ENCODE measurements around the gene COBLL1. TPM values are rescaled to one million over a fixed set of nuclear protein-coding genes. Genes with fewer than 3 reads are reported as not detected.

COBLL1 gene
- total and polyA plus RNA-seq, 2 of the 4 experiments (the other 2 are of a cell fraction), result 0.79 to 1.1 TPM

DNA sequence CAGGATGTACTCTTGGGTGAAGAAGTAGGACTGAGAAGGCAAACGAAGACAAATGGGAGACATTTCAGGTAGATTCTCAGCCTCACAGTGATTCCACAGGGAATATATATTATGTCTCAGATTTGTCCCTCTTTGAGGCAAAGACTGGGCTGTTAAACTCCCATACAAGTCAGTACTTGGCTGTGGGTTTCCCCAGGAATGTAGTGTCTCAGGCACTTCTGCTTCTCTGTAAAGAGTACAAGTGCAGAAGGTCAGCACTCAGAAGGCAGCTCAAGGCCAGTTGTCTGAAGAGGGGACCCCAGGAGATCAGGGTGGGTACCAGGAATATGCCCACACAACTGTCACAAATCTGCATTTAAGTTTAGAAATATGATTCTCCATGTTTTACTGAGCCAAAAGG is 39.9 kb upstream of the COBLL1 start:
- Histone ChIP-seq H4K5ac (ENCODE audit: low read depth, low read length) (no peak overlapping the region), H2BK20ac (ENCODE audit: low read depth, low read length) (no peak overlapping the region), H3K14ac (replicated peaks; ENCODE audit: low read depth, low read length) (no peak overlapping the region), H3K4ac (ENCODE audit: low read depth, low read length) (no peak overlapping the region), H3K4me2 (ENCODE audit: low read depth, low read length) (no peak overlapping the region), H3K56ac (ENCODE audit: extremely low read depth, insufficient read depth, low read length) (no peak overlapping the region), H2AFZ (replicated peaks; ENCODE audit: low read length, poor library complexity) (no peak overlapping the region), H2AK9ac (replicated peaks; ENCODE audit: low read depth, low read length, poor library complexity) (no peak overlapping the region), H3K18ac (ENCODE audit: low read depth, low read length) (no peak overlapping the region), H3K4me3 (ENCODE audit: insufficient read depth, low read depth, low read length) (no peak overlapping the region), H4K8ac (ENCODE audit: low read depth in 2 of 2, low read length in 2 of 2) (no peak overlapping the region), H2BK120ac (ENCODE audit: low read depth, low read length) (no peak overlapping the region), H4K91ac (ENCODE audit: insufficient read depth, low read depth, low read length) (no peak overlapping the region), H3K9me1 (ENCODE audit: insufficient read depth, low read length) (no peaks in the 10 kb centered on the region), H4K20me1 (ENCODE audit: insufficient read depth, low read length) (no peaks in the 10 kb centered on the region), H3K36me3 (ENCODE audit: control insufficient read depth, insufficient read depth, low read length) (no peaks in the 10 kb centered on the region), H2BK15ac (ENCODE audit: low read depth, low read length) (no peak overlapping the region), H3K23ac (ENCODE audit: low read depth, low read length) (no peak overlapping the region), H2BK5ac (ENCODE audit: low read depth, low read length, poor library complexity, severe bottlenecking) (no peak overlapping the region), H3K4me1 (ENCODE audit: control insufficient read depth, insufficient read depth, low read length) (no peaks in the 10 kb centered on the region), H3K27me3 (ENCODE audit: control insufficient read depth, insufficient read depth, low read length) (no peaks in the 10 kb centered on the region), H3K9me3 (ENCODE audit: control insufficient read depth, insufficient read depth, low read length) (no peaks in the 10 kb centered on the region), H3K79me1 (ENCODE audit: low read depth in 1 of 2, low read length in 2 of 2) (no peaks in the 10 kb centered on the region), H3K27ac (ENCODE audit: insufficient read depth, low read length) (no peak overlapping the region), H2AK5ac (ENCODE audit: low read depth, low read length) (no peak overlapping the region), H3K9ac (ENCODE audit: low read depth, low read length) (no peak overlapping the region)
- WGBS, 2 experiments (ENCODE audit: extremely low coverage in 2 of 2, insufficient read length in 1 of 2), result no CpG with 5 or more reads among the region's 1 CpG
- TF ChIP-seq CEBPB (IDR thresholded peaks at IDR 0.05; ENCODE audit: low read depth, low read length) (no peak), RAD21 (IDR thresholded peaks at IDR 0.05; ENCODE audit: low read length) (no peak), MAFK (IDR thresholded peaks at IDR 0.05; ENCODE audit: low read depth, low read length) (no peak), SMC3 (IDR thresholded peaks at IDR 0.05; ENCODE audit: low read depth, low read length) (no peak), BHLHE40 (IDR thresholded peaks at IDR 0.05; ENCODE audit: low read depth, low read length) (no peak), RFX5 (IDR thresholded peaks at IDR 0.05; ENCODE audit: low read depth, low read length) (no peak), CHD1 (IDR thresholded peaks at IDR 0.05; ENCODE audit: low read depth, low read length) (no peak), MAZ (IDR thresholded peaks at IDR 0.05; ENCODE audit: borderline replicate concordance, low read depth, low read length) (no peak), RCOR1 (IDR thresholded peaks at IDR 0.05; ENCODE audit: insufficient replicate concordance, low read length) (no peak), POLR2A (IDR thresholded peaks at IDR 0.05; ENCODE audit: low read depth, low read length) (no peak), FOS (IDR thresholded peaks at IDR 0.05; ENCODE audit: low read depth, low read length) (no peak), MXI1 (IDR thresholded peaks at IDR 0.05; ENCODE audit: borderline replicate concordance, low read depth, low read length) (no peak)
- TF ChIP-seq, protein P1, sequence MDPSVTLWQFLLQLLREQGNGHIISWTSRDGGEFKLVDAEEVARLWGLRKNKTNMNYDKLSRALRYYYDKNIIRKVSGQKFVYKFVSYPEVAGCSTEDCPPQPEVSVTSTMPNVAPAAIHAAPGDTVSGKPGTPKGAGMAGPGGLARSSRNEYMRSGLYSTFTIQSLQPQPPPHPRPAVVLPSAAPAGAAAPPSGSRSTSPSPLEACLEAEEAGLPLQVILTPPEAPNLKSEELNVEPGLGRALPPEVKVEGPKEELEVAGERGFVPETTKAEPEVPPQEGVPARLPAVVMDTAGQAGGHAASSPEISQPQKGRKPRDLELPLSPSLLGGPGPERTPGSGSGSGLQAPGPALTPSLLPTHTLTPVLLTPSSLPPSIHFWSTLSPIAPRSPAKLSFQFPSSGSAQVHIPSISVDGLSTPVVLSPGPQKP (IDR thresholded peaks at IDR 0.05; ENCODE audit: borderline replicate concordance, low read depth, low read length), result no peak
- TF ChIP-seq, protein P2, sequence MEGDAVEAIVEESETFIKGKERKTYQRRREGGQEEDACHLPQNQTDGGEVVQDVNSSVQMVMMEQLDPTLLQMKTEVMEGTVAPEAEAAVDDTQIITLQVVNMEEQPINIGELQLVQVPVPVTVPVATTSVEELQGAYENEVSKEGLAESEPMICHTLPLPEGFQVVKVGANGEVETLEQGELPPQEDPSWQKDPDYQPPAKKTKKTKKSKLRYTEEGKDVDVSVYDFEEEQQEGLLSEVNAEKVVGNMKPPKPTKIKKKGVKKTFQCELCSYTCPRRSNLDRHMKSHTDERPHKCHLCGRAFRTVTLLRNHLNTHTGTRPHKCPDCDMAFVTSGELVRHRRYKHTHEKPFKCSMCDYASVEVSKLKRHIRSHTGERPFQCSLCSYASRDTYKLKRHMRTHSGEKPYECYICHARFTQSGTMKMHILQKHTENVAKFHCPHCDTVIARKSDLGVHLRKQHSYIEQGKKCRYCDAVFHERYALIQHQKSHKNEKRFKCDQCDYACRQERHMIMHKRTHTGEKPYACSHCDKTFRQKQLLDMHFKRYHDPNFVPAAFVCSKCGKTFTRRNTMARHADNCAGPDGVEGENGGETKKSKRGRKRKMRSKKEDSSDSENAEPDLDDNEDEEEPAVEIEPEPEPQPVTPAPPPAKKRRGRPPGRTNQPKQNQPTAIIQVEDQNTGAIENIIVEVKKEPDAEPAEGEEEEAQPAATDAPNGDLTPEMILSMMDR (conservative IDR thresholded peaks at IDR 0.05; ENCODE audit: low read depth, low read length), result no peak
- TF ChIP-seq, protein P3, sequence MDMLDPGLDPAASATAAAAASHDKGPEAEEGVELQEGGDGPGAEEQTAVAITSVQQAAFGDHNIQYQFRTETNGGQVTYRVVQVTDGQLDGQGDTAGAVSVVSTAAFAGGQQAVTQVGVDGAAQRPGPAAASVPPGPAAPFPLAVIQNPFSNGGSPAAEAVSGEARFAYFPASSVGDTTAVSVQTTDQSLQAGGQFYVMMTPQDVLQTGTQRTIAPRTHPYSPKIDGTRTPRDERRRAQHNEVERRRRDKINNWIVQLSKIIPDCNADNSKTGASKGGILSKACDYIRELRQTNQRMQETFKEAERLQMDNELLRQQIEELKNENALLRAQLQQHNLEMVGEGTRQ (IDR thresholded peaks at IDR 0.05; ENCODE audit: low read depth, low read length), result no peak
- ATAC-seq (ENCODE audit: low read depth) (no peak), DNase-seq (no peak)
- in situ Hi-C loops (cut with MboI; ENCODE audit: low sequenced_read_pairs), result no loop called here
- ChIA-PET POLR2A (ENCODE audit: unreplicated experiment) (no interaction called here), CTCF (interaction anchor here (1.1 kb wide), 1 partner anchor 81 kb away, joined by 3 read pairs; no protein-coding TSS in a partner anchor)
- BruUV-seq (replicated peaks), result no TSS peak
- intact Hi-C loops (cut with micrococcal nuclease), result no loop called here
- dilution Hi-C loops (cut with HindIII; ENCODE audit: low sequenced_read_pairs, unreplicated experiment), result no loop called here
